Lower leg skin (tissue), 3 donors: ENCODE results near the gene NEK1.
"Not testable (repeated sequence)": the region's sequence is repeated elsewhere in the genome, so short reads cannot be mapped to it uniquely, and the experiment has no call there.

Experiments
- CTCF ChIP-seq, 3 donors: fragments of 450-650 bp; IDR thresholded peaks; one replicate each; pipeline ENCODE4 v1.5.1; 2016; ENCODE audit warnings: antibody characterized with exemption in 3 of 3, mild to moderate bottlenecking in 3 of 3, moderate library complexity in 2 of 3
- POLR2A ChIP-seq, 2 donors: fragments of 450-650 bp; IDR thresholded peaks; one replicate each; pipeline ENCODE4 v1.6.1; 2016 to 2017; ENCODE audit warnings: antibody characterized with exemption in 2 of 2, mild to moderate bottlenecking in 1 of 2, moderate library complexity in 1 of 2

- TF ChIP-seq CTCF, POLR2A (IDR thresholded peaks at IDR 0.05): not testable (repeated sequence)
These were observed 163.4 kb downstream of the NEK1 start for GRCh38 chr4:169448935-169449334.
